ENCODE data around the gene DNAJC1. TPM values are rescaled to one million over a fixed set of nuclear protein-coding genes. Genes with fewer than 3 reads are reported as not detected.

DNAJC1 gene
- total and polyA plus RNA-seq, 4 experiments from 2014 or later, result 13.0 to 22.0 (median 15.8) TPM

DNA sequence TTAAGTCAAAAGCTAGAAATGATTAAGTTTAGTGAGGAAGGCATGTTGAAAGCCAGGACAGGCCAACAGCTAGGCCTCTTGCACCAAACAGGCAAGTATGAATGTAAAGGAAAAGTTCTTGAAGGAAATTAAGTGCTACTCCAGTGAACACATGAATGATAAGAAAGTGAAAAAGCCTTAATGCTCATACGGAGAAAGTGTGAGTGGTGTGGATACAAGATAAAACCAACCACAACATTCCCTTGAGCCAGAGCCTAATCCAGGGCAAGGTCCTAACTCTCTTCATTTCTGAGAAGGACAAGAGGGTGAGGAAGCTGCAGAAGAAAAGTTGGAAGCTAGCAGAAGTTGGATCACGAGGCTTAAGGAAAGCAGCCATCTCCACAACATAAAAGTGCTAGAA lies 53.0 kb downstream of the DNAJC1 start:
- intact Hi-C loops (cut with micrococcal nuclease), result no loop called here
- ChIA-PET CTCF (ENCODE audit: partially characterized antibody) (interaction anchor here (1.0 to 6.0 kb wide), 2 partner anchors 25 to 454 kb away, joined by 3 to 44 read pairs; no protein-coding TSS in a partner anchor), POLR2A (ENCODE audit: partially characterized antibody) (interaction anchor here (0.9 kb wide), 1 partner anchor 455 kb away, joined by 3 read pairs; no protein-coding TSS in a partner anchor)
- Histone ChIP-seq H3K36me3 (ENCODE audit: insufficient read depth, low read length) (no peaks in the 10 kb centered on the region), H3K27ac (ENCODE audit: low read depth, low read length) (no peak overlapping the region), H3K27me3 (ENCODE audit: insufficient read depth, low read length) (no peaks in the 10 kb centered on the region), H3K9me3 (ENCODE audit: control insufficient read depth in 1 of 2, low read length in 2 of 2) (no peaks in the 10 kb centered on the region), H3K4me3 (ENCODE audit: low read length in 2 of 2) (no peak overlapping the region), H3K4me1 (ENCODE audit: insufficient read depth, low read length) (no peaks in the 10 kb centered on the region)
- DNase-seq, result no peak
- Mint-ChIP-seq H3K36me3 (no peaks in the 10 kb centered on the region), H3K27me3 (no peaks in the 10 kb centered on the region), H3K4me1 (peaks cover under 1 to 2% (median 1%) of the 10 kb centered on the region in 4 donors), H3K9me3 (no peaks in the 10 kb centered on the region), H3K4me3 (no peak overlapping the region), H3K27ac (no peak overlapping the region)

GRCh38 chr10:21946946-21947345 lies 56.6 kb downstream of the DNAJC1 start:
- CTCF ChIA-PET (ENCODE audit: partially characterized antibody), result interaction anchor here (3.5 kb wide), 1 partner anchor 450 kb away, joined by 14 read pairs; no protein-coding TSS in a partner anchor
- H3K4me1 Mint-ChIP-seq, result peaks cover 10 to 27% (median 20%) of the 10 kb centered on the region in 4 donors
- no peak for DNase-seq
- Histone ChIP-seq H3K9me3 (ENCODE audit: control insufficient read depth in 1 of 2, low read length in 2 of 2) (no peaks in the 10 kb centered on the region), H3K27ac (ENCODE audit: low read depth, low read length) (no peak overlapping the region), H3K4me3 (ENCODE audit: low read length in 2 of 2) (no peak overlapping the region), H3K4me1 (ENCODE audit: insufficient read depth, low read length) (no peaks in the 10 kb centered on the region), H3K27me3 (ENCODE audit: insufficient read depth, low read length) (no peaks in the 10 kb centered on the region), H3K36me3 (ENCODE audit: insufficient read depth, low read length) (no peaks in the 10 kb centered on the region)
- H3K27ac Mint-ChIP-seq, result no peak overlapping the region
- intact Hi-C loops (cut with micrococcal nuclease), result no loop called here
- no peak overlapping the region for H3K4me3 Mint-ChIP-seq
- POLR2A ChIA-PET (ENCODE audit: partially characterized antibody), result no interaction called here
- peaks cover 0 to 3% of the 10 kb centered on the region in 2 donors for H3K36me3 Mint-ChIP-seq
- no peaks in the 10 kb centered on the region for H3K27me3 Mint-ChIP-seq
- H3K9me3 Mint-ChIP-seq, result no peaks in the 10 kb centered on the region

GRCh38 chr10:21944727-21945386 lies 58.7 kb downstream of the DNAJC1 start:
- Histone ChIP-seq H3K4me3 (ENCODE audit: low read length in 2 of 2) (no peak overlapping the region), H3K27ac (ENCODE audit: low read depth, low read length) (no peak overlapping the region), H3K4me1 (ENCODE audit: insufficient read depth, low read length) (no peaks in the 10 kb centered on the region), H3K36me3 (ENCODE audit: insufficient read depth, low read length) (no peaks in the 10 kb centered on the region), H3K27me3 (ENCODE audit: insufficient read depth, low read length) (no peaks in the 10 kb centered on the region), H3K9me3 (ENCODE audit: control insufficient read depth in 1 of 2, low read length in 2 of 2) (no peaks in the 10 kb centered on the region)
- ChIA-PET POLR2A (ENCODE audit: partially characterized antibody) (no interaction called here), CTCF (ENCODE audit: partially characterized antibody) (interaction anchor here (3.5 kb wide), 1 partner anchor 448 kb away, joined by 14 read pairs; no protein-coding TSS in a partner anchor)
- no peaks in the 10 kb centered on the region for H3K9me3 Mint-ChIP-seq
- DNase-seq, result no peak
- no peak overlapping the region for H3K4me3 Mint-ChIP-seq
- peaks cover 10 to 29% (median 21%) of the 10 kb centered on the region in 4 donors for H3K4me1 Mint-ChIP-seq
- intact Hi-C loops (cut with micrococcal nuclease), result no loop called here
- H3K36me3 Mint-ChIP-seq, result peaks cover under 1 to 3% of the 10 kb centered on the region in 2 donors
- no peaks in the 10 kb centered on the region for H3K27me3 Mint-ChIP-seq
- H3K27ac Mint-ChIP-seq, result no peak overlapping the region

DNA sequence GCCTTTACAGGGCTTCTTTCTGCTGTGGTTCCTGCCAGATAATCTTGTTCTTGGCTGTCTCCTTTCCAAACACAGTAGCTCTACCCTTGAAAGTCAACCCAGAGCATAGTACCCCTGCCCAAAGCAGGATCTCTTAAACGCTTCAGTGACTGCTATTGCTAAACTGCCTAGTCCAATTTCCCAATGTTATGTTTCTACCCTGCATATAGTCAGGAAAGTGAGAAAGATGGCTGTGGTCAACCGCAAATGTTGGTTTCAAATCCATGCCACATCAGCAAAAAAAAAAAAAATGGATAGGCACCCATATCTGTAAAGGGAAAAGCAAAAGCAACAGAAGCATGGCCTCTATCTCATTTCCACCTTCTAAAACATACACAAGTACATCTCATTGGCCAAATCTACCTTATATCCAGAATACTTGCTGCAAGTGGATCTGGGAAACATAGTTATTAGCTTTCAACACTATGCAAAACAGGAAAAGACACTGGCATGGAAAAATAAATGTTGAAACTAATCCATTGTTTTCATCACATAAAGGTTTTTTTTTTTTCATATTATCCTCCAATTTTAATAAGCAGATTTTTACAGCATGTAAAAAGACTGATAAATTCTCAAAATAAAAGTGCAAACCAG lies 59.8 kb downstream of the DNAJC1 start:
- CTCF ChIA-PET (ENCODE audit: partially characterized antibody), result interaction anchor here (0.9 to 3.5 kb wide), 2 partner anchors 10 to 447 kb away, joined by 3 to 14 read pairs; no protein-coding TSS in a partner anchor
- no peak overlapping the region for H3K27ac Mint-ChIP-seq
- no peaks in the 10 kb centered on the region for H3K4me1 ChIP-seq (ENCODE audit: insufficient read depth, low read length)

DNA sequence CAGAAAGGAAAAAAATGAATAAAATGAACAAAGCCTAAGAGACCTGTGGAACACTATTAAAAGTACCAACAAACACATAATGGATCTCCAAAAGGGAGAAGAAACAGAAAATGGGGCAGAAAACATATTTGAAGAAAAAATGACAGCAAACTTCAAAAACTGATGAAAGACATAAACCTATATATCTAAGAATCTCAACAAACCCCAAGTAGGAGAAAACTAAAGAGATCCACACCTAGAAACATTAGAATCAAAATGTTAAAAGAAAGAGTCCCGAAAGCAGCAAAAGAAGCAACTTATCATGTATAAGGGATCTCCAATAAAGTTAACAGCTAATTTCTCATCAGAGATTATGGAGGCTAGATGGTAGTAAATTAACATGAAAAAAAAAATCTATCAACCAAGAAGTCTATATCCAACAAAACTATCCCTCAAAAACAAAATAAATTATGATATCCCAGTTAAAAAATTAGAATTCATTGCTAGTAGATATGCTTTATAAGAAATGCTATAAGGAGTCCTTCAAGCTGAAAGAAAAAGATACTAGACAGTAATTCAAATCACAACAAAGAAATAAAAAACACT lies 68.0 kb downstream of the DNAJC1 start:
- H3K9me3 ChIP-seq (ENCODE audit: control insufficient read depth in 1 of 2, low read length in 2 of 2), result peaks cover 0 to 5% of the 10 kb centered on the region in 2 donors
- peaks cover 29 to 31% of the 10 kb centered on the region in 2 donors for H3K36me3 Mint-ChIP-seq
- no peaks in the 10 kb centered on the region for H3K27me3 ChIP-seq (ENCODE audit: insufficient read depth, low read length)
- no peak for DNase-seq
- no peaks in the 10 kb centered on the region for H3K4me1 ChIP-seq (ENCODE audit: insufficient read depth, low read length)
- peaks cover 3 to 9% (median 5%) of the 10 kb centered on the region in 4 donors for H3K4me1 Mint-ChIP-seq
- H3K4me3 ChIP-seq (ENCODE audit: low read length in 2 of 2), result no peak overlapping the region
- no peaks in the 10 kb centered on the region for H3K27me3 Mint-ChIP-seq
- CTCF ChIA-PET (ENCODE audit: partially characterized antibody), result no interaction called here
- intact Hi-C loops (cut with micrococcal nuclease), result no loop called here
- no peak overlapping the region for H3K27ac ChIP-seq (ENCODE audit: low read depth, low read length)
- no peaks in the 10 kb centered on the region for H3K36me3 ChIP-seq (ENCODE audit: insufficient read depth, low read length)
- H3K4me3 Mint-ChIP-seq, result no peak overlapping the region
- H3K9me3 Mint-ChIP-seq, result peaks cover 4 to 31% (median 22%) of the 10 kb centered on the region in 8 donors
- H3K27ac Mint-ChIP-seq, result no peak overlapping the region
- POLR2A ChIA-PET (ENCODE audit: partially characterized antibody), result no interaction called here

More for the DNA sequence above, 59.8 kb downstream of the DNAJC1 start:
- Histone ChIP-seq H3K27me3 (ENCODE audit: insufficient read depth, low read length) (no peaks in the 10 kb centered on the region), H3K27ac (ENCODE audit: low read depth, low read length) (no peak overlapping the region), H3K36me3 (ENCODE audit: insufficient read depth, low read length) (no peaks in the 10 kb centered on the region), H3K9me3 (ENCODE audit: control insufficient read depth in 1 of 2, low read length in 2 of 2) (no peaks in the 10 kb centered on the region), H3K4me3 (ENCODE audit: low read length in 2 of 2) (no peak overlapping the region)
- no peak overlapping the region for H3K4me3 Mint-ChIP-seq
- POLR2A ChIA-PET (ENCODE audit: partially characterized antibody), result no interaction called here
- DNase-seq, result no peak
- intact Hi-C loops (cut with micrococcal nuclease), result no loop called here
- H3K9me3 Mint-ChIP-seq, result no peaks in the 10 kb centered on the region
- peaks cover 10 to 36% (median 24%) of the 10 kb centered on the region in 4 donors for H3K4me1 Mint-ChIP-seq
- no peaks in the 10 kb centered on the region for H3K27me3 Mint-ChIP-seq
- peaks cover 11 to 12% of the 10 kb centered on the region in 2 donors for H3K36me3 Mint-ChIP-seq

DNA sequence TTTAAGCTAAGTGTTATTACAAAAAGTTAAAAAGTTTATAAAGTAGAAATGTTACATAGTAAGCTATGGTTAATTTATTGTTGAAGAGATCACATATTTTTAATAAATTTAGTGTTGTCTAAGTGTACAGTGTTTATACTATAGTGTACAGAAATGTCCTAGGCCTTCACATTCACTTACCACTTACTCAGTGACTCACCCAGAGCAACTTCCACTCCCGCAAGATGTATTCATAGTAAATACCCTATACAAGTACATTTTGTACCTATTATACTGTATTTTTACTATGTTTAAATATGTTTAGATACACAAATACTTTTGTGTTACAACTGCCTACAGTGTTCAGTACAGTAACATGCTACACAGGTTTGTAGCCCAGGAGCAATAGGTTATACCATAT lies 69.2 kb downstream of the DNAJC1 start:
- Mint-ChIP-seq H3K27me3 (no peaks in the 10 kb centered on the region), H3K4me1 (peaks cover 3 to 7% (median 5%) of the 10 kb centered on the region in 4 donors), H3K27ac (no peak overlapping the region), H3K9me3 (peaks cover 4 to 31% (median 22%) of the 10 kb centered on the region in 8 donors), H3K36me3 (peaks cover 24 to 25% of the 10 kb centered on the region in 2 donors), H3K4me3 (no peak overlapping the region)
- Histone ChIP-seq H3K4me3 (ENCODE audit: low read length in 2 of 2) (no peak overlapping the region), H3K4me1 (ENCODE audit: insufficient read depth, low read length) (no peaks in the 10 kb centered on the region), H3K36me3 (ENCODE audit: insufficient read depth, low read length) (no peaks in the 10 kb centered on the region), H3K9me3 (ENCODE audit: control insufficient read depth in 1 of 2, low read length in 2 of 2) (peaks cover 0 to 5% of the 10 kb centered on the region in 2 donors), H3K27ac (ENCODE audit: low read depth, low read length) (no peak overlapping the region), H3K27me3 (ENCODE audit: insufficient read depth, low read length) (no peaks in the 10 kb centered on the region)
- POLR2A ChIA-PET (ENCODE audit: partially characterized antibody), result no interaction called here
- intact Hi-C loops (cut with micrococcal nuclease), result no loop called here
- CTCF ChIA-PET (ENCODE audit: partially characterized antibody), result interaction anchor here (0.6 to 1.5 kb wide), 2 partner anchors 8 to 9 kb away, joined by 3 read pairs; no protein-coding TSS in a partner anchor
- no peak for DNase-seq

DNA sequence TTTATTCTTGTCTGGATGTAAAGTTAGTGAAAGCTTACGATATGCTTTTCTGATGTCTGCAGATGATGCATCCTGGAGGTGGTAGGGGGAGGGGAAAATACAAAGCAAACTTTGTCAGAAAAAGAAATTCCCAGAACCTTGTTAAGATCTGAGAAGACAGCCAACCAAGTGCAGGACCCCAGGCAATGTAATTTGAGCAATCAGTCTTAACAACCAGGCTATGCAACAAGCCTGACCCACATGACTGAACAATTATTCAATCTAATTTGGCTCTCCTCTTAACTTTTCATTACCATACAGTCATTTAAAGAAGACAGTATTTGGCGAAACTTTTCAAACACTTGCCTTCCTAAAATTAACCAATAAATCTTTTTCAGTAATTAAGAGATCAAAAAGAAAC lies 74.5 kb downstream of the DNAJC1 start:
- CTCF ChIA-PET (ENCODE audit: partially characterized antibody), result no interaction called here
- POLR2A ChIA-PET (ENCODE audit: partially characterized antibody), result no interaction called here
- Mint-ChIP-seq H3K9me3 (no peaks in the 10 kb centered on the region), H3K4me3 (no peak overlapping the region), H3K27ac (no peak overlapping the region), H3K27me3 (no peaks in the 10 kb centered on the region), H3K36me3 (peaks cover 4 to 10% of the 10 kb centered on the region in 2 donors), H3K4me1 (peaks cover 0 to 5% (median under 1%) of the 10 kb centered on the region in 4 donors)
- Histone ChIP-seq H3K4me1 (ENCODE audit: insufficient read depth, low read length) (no peaks in the 10 kb centered on the region), H3K27ac (ENCODE audit: low read depth, low read length) (no peak overlapping the region), H3K27me3 (ENCODE audit: insufficient read depth, low read length) (no peaks in the 10 kb centered on the region), H3K4me3 (ENCODE audit: low read length in 2 of 2) (no peak overlapping the region), H3K9me3 (ENCODE audit: control insufficient read depth in 1 of 2, low read length in 2 of 2) (no peaks in the 10 kb centered on the region), H3K36me3 (ENCODE audit: insufficient read depth, low read length) (no peaks in the 10 kb centered on the region)
- intact Hi-C loops (cut with micrococcal nuclease), result no loop called here
- no peak for DNase-seq
